GM19455 (cell line): ENCODE results near the gene DSCAM.
"Not testable (repeated sequence)": the region's sequence is repeated elsewhere in the genome, so short reads cannot be mapped to it uniquely, and the experiment has no call there.

Experiments used
- ATAC-seq: cut with Tn5 transposase; IDR thresholded peaks from one replicate; pipeline ENCODE4 v1.9.1; 2021; ENCODE audit not compliant: unreplicated experiment

The DSCAM gene

DNA sequence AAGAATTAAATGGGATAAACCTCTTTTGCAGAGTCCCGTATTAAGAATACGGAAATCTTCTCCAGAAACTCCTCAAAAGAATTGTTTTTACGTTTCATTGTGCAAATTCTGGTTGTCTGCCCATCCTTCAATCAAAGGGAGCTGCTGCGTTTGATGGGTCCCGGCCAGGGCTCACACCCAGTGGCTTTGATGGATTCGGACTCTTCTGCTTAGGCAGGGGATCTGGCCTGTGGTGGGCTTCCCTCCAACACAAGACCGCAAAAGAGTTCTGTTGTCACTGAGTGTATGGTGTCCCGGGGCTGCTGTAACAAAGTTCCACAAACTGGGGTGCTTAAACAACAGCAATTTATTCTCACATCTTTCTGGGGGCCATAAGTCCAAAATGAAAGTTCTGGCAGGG is 577.7 kb downstream of the DSCAM start:
- ATAC-seq, result no peak

DNA sequence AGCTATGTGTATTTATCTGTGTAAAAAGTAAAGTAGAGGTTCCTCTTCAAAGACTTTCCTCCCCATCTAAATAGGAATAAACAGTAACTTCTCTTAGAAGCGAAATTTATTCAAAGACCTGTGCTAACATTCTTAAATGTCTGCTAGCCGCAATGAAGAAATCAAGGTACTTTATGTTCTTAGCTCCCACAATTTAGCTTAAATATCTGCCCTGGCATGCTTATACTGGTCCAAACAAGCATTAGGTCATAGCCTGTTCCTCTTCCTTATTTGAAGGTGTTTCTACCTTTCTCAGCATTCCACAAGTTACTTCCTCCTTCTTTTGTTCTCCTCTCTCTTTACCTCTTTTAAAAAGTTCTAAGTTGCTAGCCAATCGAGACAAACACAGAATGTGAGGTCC is 588.5 kb downstream of the DSCAM start:
- not testable (repeated sequence) for ATAC-seq

DNA sequence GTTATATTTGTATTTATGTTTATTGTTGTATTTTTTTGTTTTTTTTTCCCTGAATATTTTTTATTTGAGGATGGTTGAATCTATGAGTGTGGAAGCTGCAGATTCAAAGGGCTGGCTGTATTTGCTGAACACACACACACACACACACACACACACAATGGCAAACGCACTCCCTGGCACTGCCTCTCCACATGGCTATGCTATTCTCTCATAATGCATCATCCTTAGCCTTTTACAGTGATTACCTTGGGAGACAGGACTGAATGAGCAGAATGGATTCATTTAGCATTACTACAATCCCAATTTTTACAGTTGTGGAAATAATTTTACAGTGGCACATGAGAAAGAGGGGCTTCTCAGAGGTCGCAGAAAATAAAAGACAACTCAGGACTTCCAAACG is 589.6 kb downstream of the DSCAM start:
- no peak for ATAC-seq

DNA sequence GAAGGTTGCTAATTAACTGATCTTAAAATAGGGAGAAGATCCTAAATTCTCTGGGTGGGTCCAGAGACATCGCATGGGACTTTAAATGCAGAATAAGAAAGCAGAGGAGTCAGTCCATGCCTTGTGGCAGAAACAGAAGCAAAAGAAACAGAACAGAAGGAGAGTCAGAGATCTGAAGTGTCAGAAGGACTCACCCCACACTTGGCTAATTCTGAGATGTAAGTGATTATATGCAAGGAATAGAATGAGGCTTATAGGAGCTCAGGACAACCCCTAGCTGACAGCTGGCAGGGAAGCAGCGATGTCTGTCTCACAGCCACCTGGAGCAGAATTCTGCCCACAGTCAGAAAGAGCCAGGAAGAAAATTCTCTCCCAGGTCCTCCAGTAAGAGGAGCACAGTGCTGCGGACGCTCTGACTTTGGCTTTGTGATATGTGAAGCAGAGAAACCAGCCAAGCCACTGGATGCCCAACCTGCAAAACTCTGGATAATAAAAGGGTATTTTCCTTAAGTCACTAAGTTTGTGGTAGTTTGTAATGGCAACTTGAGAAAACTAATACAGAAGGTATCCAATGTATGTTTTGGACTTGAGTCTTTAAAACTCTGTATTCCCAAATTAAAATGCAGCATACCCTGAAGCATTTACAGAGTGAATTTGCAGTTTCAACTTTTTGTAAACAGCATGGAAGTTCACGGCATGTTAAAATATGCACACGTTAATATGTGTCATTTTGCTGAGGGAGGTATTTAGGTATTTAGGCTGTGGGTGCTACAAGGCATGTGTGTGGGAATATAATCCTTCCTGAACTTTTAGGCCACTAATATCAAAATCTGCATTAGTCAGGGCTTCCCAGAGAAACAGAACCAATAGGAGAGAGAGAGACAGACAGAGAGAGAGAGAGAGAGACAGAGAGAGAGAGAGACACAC is 591.2 kb downstream of the DSCAM start:
- no peak for ATAC-seq

DNA sequence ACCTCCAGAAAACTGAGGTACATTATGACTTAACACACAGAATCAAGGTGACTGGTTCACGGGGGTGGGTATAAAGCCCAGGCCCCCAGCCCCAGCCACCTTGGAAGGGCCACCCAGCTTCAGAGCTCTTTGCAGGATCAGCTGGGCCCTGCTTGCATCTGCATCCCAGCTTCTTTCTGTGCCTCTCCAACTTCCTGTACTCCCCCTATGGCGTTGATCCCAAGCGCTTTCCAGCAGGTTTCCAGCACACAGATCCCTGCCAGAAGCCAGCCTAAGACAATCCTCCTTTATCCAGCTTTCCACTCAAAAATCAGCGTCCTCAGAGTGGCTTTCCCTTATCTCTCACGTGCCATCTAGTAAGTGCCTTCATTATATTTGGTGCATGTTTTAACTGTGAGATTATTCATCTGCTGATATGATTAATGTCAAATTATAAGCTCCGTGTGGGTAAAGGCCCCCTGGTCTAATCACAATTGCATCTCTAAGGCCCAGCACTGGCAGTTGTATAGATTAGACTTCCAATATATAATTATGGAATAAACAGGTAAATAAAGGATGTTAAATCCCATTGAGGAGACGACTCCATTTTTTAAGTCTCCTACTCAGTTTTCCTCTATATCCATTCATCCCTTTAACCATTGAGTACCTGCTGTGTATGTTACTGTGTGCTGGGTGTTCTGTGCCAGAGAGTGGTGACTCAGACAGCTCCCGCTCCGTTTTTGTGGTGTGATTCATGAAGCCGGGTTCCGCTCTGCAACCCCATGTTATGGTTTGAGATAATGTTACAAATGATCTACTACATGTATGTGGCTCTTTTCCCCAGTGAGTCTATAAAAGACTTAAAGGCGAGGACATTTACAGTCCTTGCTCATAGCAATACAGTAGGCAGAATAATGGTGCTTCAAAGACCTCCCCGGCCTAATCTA is 592.2 kb downstream of the DSCAM start:
- ATAC-seq, result no peak

DNA sequence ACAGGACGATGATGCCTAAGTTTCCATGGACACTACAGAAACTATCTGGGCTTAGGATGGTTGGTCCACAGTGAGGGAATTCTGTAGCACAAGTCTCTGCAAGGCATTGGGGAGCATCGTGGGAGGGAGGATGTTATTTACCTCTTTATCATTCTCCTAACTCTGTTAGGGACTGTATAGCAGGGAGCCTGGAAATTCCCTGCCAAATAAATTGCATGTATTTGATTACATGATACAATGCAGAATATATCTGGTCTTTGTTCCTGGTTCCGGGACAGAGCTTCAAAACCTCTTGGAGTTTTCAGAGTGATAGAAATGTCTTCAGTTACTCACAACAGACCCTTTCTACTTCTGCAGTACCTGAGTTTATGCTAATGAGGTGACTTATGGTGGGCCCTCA is 593.8 kb downstream of the DSCAM start:
- ATAC-seq, result no peak

DNA sequence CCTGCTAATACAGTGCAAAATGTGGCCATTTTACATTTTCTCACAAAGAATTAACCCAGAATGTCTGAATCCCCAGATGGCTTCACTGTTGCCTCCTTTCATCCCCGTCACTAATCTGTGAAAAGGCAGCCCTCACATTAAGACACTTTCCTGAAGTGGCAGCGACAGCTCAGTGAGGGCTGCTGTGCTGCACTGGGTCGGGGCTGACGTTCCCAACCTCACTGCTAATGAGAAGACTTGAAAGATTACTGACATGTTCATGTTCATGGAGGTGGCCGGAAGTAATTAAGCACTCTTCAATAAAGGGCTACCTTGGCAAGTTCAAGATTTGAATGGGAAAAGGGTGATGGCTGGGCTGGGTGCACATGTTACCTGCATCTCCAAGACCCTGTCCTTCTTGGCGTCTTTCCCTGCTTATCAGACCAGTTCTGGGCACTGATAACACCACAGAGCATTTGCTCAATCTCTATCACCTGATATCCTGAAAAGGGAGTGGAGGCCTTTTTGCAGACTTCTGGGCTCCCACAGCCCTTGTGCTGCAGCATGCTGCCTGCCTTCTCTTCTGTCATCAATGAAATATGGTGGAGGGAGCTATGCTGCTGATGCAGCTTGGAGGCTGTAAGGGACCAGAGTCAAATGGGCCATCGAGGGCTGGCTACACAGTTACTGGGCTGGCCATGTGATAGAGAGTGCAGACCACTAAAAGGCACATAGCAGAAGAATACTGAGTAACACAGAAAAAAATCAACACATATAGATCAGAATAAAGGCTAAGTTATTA is 596.3 kb downstream of the DSCAM start:
- no peak for ATAC-seq

DNA sequence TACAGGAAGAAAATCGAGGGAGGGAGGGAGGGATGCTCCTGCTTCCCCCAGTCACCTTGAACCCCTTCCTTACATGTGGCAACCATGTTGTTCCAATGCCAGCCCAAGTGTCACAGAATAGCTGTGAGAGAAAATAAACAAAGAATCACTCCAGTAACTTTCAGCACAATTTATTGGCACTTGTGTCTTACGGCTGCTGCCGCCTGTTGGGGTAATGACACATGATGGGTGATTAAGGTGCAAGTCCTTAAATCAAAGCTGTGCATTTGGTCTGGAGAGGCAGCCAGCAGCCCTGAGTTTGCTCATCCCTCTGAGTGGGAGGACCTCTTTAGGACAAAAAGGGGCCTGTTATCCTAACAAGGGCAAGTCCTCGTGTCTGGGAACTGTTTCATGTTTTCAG is 602.0 kb downstream of the DSCAM start:
- no peak for ATAC-seq

DNA sequence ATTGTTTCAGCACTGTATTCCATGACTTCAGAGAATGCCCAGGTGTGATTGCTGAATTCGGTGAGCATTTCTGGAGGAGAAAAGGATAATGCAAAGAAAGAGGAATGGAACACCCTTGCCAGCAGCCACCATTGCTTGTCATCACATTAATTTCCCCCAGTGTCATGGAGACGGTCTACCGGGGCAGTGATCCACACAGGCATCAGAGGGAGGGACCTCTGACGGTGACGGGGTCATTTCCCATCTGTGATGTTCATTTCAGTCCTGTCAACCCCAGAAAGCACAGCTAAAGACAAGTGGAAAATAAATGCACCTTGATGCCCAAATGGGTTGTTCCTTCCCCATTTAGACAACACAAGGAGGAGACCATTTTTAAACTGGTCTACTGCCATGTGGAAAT is 603.3 kb downstream of the DSCAM start:
- no peak for ATAC-seq

DNA sequence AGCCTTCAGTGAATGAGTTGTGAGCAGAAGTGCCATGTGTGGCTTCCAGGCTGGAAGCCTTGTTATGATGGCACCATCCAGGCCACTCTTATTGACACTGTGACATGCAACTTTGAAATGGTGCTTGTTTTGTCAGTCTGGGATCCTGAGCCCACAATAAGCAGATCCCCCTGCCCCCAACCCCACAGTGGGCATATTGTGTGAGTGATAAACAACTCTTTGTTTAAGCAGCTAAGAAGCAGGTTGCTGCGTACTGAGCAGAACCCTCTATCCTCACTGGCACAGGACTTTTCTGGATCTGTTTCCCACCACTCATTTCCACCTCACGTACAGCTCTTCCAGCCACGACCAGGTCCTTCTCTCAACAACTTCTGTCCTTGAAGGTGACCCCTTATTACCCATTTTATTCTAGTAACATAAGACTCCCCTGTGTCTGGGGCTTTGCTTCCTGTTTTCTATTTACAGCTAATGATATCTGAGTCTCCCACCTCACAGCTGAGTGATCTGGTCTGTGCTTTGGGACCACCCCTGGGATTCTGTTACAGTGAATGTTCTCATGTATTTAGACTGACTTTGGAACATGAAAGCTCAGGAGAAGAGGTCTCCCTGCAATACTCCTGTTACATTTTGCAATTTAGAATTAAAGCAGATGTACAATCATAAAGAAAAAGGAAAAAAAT is 604.2 kb downstream of the DSCAM start:
- no peak for ATAC-seq

DNA sequence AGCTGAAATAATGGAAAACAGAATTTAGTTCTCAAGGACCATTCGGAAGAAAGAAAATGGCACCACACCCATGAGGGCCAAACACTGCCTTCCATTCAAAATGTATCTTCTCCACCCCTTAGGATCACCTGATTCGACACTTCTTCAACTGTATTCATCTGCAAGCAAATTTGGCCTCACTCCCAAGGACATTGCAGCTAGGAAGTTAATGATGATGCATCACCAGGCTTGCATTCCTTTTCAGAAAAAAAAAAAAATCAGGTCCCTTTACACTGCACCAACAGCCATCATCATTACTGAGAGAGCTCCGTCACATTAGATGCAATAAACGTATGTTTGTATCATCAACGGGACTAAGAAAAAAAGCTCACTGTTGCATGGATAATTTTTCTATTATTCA is 611.4 kb downstream of the DSCAM start:
- no peak for ATAC-seq

DNA sequence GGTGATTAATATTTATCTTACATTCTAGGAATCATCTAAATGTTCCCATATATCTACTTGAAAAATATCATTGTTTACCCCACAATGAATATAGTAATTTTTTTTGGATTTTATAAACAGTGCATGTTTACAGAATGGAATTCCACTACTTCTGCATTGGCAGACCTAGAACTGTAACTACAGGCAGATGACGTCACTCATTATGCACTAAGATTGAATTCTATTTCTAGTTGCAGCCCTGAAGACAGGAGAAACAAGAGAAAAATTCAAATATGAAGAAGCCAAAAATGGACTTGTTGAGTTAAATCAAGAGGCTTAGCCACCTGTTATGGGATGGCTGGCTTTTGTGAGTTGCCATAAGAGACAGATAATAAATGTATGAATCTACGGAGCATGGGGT is 615.0 kb downstream of the DSCAM start:
- ATAC-seq, result no peak

DNA sequence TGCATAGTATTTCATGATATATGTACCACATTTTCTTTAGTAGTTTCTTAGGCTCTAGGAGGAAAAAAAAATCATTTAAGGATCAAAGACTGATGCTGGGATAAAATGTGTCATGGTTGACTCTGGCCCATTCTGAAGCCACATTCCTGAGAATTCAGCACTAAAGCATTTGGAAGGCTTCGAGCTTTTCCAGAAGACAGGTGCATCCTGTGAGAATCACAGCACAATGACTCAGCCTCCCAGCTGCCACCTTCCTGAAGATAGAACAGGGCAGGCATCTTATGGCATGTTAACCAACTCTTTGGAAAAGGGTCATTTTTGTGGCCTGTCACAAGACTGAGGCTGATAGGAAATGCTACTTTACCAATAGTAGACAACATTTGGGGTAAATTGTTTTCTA is 619.9 kb downstream of the DSCAM start:
- ATAC-seq, result no peak

DNA sequence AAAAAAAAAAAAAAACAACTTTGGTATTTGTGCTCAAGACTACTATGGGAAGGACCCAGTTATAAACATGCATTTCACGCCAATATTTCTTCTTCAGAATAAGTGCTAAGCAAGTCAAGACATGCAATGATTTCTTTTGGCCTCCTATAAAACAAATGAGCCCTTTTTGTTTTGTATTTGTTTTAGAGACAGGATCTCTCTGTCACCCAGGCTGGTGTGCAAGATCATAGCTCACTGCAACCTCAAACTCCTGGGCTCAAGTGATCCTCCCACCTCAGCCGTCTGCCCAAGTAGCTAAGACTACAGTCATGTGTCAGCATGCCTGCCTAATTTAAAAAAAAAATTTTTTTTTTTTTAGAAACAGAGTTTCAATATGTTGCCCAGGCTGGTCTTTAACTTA is 631.0 kb downstream of the DSCAM start:
- ATAC-seq, result no peak

DNA sequence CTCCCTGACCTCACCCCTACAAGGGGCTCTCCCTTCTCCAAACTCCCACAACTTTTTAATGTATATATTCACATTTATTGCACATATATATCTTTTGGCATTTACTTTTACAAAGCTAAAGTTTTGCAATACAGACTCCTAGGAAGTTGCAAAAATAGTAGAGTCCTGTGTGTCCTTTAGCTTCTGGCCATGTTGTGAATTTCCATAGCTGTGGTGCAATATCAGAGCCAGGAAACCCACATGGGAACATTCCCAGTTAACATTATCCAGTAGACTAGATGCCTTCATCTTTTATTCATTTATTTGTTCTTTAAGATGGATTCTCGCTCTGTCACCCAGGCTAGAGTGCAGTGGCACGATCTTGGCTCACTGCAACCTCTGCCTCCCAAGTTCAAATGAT is 636.7 kb downstream of the DSCAM start:
- no peak for ATAC-seq

DNA sequence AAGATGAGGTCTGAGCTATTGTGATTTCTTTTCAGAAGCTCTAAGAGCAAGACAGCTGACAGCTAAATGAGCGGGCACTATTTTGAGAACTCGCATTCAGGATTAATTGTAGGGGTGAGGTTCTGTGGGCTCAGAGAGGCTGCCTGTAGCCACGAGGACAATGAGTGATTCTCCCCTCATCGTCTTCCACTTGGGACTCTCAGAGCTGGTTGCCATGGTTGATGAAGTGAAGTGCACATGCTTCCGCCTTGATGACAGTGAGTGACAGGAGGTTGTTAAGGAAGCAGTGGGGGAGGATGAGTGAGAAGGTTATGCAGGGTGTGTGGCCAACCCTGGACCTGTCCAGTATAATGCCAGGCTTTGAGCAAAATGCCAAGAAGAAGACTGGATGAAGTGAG is 638.0 kb downstream of the DSCAM start:
- ATAC-seq, result no peak

DNA sequence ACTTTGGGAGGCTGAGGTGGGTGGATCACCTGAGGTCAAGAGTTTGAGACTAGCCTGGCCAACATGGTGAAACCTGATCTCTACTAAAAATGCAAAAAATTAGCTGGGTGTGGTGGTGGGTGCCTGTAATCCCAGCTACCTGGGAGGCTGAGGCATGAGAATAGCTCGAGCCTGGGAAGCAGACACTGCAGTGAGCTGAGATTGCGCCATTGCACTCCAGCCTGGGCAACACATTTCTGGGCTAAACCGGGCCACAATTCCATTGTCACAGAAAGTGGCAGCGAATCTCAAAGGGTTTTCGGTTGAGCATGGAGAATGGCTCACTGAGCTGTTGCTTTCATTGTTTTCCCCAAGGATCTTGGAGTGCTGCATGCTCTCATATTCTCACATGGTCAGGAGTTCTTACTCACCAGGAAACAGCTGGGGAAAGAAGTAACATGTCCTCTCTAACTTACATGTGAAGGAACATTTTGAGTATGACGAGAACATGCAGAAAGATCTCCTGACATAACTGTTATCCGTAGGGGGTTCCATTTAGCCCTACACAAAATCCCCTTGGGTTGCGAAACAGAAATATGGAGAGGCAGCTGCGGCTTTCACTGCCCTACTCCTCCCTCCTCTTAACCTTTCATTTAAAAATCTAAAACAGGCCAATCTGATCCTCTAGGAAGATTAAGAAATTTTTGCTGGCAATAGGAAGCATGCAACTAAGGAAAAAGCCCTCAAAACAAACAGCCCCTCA is 638.6 kb downstream of the DSCAM start:
- no peak for ATAC-seq

DNA sequence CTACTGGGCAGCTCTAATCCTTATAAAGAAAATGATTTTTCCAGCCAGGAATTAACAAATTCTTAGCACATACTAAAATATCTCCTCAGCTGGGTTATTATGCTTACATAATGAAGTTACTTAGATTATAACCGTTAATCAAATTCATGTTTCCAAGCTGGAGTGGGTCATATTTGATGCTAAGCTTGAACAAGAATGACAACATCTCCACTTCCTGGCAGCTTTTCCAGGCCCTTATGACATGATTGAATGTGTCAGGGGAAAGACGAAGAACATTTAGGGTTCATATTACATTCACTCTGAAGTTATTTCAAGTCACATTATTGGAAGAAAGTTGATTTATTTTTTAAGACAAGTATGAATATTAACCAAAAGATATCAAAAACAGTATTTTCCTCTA is 646.0 kb downstream of the DSCAM start:
- ATAC-seq, result no peak

DNA sequence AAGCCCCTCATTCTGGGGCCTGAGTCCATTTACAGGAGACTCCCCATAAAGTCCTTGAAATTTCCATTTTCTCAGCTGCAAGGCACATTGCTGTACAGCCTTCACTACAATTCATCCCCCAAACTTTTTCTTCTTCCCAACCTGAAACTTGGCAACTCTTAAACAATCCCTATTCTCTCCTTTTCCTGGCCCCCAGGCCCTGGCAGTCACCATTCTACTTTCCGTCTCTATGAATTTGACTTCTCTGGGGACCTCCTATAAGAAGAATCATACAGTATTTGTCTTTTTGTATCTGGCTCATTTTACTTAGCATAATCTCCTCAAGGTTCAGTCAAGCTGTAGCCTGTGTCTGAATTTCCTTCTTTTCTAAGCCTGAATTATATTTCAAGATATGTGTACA is 646.8 kb downstream of the DSCAM start:
- ATAC-seq, result no peak
